NCI-H1105 treated with DMSO at 0.1 percent for 48 hours (cell line): ENCODE measurements around the gene TRPM4.
A peak's percentile ranks its signal among the peaks of the same experiment; 100 is the strongest.
"Not testable (repeated sequence)": the region's sequence is repeated elsewhere in the genome, so short reads cannot be mapped to it uniquely, and the experiment has no call there.

Experiments
- DNase-seq: peaks from one replicate; lab custom pipeline; 2025; lab: John Stamatoyannopoulos, UW

Gene TRPM4

DNA sequence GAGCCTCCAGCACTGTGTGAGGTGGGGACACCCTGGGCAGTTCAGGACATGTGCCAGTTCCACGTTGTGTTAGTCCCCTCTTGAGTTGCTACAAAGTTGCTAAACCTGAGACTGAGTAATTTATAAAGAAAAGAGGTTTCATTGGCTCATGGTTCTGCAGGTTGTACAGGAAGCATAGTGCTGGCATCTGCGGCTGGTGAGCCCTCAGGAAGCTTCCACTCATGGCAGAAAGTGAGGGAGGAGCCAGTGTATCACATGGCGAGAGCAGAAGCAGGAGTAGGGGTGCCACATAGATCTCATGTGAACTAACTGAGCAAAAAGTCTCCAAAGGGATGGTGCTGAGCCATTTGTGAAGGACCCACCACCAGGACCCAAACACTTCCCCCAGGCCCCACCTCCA lies 33.2 kb downstream of the TRPM4 start:
- DNase-seq: no peak

DNA sequence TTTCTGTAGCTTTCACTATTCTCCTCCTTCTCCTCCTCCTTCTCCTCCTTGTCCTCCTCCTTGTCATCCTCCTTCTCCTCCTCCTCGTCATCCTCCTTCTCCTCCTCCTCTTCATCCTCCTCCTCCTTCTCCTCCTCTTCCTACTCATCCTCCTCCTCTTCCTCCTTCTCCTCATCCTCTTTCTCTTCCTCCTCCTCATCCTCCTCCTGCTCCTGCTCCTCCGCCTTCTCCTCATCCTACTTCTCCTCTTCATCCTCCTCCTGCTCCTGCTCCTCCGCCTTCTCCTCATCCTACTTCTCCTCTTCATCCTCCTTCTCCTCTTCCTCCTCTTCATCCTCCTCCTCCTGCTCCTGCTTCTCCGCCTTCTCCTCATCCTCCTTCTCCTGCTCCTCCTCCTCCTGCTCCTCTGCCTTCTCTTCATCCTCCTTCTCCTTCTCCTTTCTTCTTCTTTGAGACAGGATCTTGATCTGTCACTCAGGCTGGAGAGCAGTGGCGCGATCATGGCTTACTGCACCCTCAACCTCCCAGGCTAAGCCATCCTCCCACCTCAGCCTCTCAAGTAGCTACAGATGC lies 36.3 kb downstream of the TRPM4 start:
- DNase-seq: no peak

DNA sequence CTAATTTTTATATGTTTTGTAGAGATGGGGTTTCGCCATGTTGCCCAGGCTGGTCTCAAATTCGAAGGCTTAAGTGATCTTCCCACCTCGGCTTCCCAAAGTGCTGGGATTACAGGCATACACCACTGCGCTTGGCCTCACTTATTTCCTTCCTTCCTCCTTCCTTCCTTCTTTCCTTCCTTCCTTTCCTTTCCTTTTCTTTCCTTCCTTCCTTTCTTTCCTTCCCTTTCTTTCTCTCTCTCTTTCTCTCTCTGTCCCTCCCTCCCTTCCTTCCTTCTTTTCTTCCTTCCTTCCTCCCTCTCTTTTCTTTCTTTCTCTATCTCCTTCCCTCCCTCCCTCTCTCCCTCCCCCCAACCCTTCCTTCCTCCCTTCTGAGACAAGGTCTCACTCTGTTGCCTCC lies 36.8 kb downstream of the TRPM4 start:
- no peak for DNase-seq

DNA sequence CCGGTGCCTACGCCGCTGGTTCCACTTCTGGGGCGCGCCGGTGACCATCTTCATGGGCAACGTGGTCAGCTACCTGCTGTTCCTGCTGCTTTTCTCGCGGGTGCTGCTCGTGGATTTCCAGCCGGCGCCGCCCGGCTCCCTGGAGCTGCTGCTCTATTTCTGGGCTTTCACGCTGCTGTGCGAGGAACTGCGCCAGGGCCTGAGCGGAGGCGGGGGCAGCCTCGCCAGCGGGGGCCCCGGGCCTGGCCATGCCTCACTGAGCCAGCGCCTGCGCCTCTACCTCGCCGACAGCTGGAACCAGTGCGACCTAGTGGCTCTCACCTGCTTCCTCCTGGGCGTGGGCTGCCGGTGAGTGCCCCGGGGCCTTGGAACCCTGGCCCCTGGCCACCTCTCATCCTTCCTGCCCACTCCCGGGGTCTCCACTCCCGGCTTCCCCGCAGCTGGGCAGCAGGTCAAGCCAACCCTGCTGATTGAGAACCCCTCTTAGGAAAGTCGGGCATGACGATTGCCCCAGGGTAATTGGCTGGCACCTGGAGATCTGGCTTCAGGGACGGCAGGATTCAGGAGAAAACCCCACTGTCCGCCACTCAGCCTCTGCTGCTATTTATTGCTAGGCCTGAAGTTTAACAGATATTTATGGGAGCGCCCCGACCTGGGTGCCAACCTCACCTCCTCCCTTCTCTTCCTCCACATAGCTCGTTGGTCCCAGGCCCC lies 39.1 kb downstream of the TRPM4 start:
- peak; percentile 72 for DNase-seq

DNA sequence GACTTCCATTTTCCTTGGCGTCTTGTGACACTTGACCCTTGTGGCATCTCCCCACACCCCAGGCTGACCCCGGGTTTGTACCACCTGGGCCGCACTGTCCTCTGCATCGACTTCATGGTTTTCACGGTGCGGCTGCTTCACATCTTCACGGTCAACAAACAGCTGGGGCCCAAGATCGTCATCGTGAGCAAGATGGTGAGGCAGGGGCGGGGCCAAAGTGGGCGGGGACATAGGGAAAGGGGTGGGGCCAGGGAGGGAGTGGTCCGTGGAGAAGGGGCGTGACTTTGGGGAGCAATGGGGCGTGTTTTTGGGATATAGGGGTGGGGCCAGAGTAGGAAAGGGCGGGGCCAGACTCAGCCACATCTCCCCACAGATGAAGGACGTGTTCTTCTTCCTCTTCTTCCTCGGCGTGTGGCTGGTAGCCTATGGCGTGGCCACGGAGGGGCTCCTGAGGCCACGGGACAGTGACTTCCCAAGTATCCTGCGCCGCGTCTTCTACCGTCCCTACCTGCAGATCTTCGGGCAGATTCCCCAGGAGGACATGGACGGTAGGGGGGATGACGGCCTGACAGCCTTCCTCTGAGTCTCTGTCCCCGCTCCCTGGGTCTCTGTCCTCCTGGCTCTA lies 42.8 kb downstream of the TRPM4 start:
- DNase-seq: no peak

DNA sequence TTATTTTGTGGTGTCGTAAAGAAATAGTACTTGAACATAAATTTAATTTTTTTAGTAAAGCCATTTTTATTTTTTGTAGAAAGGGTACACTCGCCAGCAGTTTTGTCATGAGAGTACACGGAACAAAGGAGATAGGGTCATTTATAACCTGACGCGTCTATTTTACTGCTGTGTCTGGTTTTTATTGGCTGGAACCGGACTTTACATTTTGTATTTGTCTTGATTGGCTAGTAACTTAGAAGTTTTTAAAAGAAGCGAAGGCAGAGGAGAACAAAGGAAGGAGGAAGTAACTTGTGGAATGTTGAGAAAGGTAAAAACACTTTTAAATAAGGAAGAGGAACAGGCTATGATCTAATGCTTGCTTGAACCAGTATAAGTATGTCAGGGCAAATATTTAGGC lies 43.5 kb downstream of the TRPM4 start:
- no peak for DNase-seq

DNA sequence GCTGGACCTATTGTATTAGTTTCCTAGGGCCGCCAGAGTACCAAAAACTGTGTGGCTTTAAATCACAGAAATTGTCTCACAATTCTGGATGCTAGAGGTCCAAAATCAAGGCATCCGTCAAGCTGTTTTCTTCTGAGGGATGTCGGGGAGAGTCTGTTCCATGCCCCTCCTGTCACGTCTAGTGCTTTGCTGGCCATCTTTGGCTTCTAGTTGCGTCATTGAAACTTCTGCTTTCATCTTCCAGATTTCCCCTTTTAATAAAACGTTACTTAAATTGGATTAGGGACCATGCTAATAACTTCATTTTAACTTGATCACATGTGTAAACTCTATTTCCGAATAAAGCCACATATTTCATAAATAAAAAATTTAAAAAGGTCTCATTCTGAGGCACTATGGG lies 47.5 kb downstream of the TRPM4 start:
- no peak for DNase-seq

DNA sequence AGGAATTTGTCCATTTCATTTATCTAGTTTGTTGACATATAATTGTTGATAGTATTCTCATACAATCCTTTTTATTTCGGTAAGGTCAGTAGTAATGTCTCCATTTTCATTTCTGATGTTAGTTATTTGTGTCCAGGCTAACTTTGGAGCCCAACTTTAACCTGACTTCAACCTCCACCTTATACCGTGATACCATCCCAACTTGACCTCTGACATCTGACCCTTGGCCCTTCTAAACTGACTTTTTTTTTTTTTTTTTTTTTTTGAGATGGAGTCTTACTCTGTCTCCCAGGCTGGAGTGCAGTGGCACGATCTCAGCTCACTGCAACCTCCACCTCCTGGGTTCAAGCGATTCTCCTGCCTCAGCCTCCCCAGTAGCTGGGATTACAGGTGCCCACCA lies 51.9 kb downstream of the TRPM4 start:
- not testable (repeated sequence) for DNase-seq

DNA sequence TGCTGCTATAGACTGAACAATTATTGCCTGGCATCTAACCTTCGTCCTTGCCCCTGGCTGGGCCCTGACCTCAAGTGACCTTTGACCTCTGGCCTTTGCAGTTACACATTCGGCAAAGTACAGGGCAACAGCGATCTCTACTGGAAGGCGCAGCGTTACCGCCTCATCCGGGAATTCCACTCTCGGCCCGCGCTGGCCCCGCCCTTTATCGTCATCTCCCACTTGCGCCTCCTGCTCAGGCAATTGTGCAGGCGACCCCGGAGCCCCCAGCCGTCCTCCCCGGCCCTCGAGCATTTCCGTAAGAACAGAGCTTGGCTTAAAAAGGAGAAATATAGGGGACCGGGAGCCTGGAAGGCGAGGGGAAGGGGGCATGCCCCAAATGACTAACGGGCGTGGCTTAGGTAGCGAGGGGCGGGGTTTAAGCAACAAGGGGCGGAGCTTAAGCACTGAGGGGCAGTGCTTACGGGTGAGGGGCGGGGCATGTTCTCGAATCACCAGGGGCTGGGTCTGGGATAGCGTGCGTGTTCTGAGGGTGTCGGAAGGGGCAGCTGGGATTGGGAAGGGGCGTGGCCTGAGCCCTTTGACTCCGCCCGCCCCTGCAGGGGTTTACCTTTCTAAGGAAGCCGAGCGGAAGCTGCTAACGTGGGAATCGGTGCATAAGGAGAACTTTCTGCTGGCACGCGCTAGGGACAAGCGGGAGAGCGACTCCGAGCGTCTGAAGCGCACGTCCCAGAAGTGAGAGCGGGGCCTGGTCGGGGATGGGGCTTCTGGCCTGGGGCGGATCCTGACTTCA lies 52.7 kb downstream of the TRPM4 start:
- DNase-seq: no peak

DNA sequence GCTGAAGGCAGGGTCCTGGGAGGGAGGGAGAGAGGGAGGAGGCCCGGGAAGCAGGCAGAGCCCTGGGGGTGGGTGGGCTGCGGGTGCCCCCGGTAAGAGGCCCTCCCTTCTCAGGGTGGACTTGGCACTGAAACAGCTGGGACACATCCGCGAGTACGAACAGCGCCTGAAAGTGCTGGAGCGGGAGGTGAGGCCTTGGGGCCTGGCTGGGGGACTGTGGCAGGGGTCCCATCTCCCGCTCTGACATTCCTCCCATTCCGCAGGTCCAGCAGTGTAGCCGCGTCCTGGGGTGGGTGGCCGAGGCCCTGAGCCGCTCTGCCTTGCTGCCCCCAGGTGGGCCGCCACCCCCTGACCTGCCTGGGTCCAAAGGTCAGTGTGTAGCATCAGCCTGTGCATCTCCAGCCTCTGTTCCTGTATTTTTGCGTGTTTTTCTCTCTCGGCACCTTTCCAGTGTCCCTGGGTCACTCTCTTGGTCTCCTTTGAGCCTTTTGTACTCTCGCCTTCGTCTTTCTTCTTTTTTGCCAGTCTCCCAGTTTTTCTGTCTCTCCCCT lies 53.4 kb downstream of the TRPM4 start:
- DNase-seq: no peak

DNA sequence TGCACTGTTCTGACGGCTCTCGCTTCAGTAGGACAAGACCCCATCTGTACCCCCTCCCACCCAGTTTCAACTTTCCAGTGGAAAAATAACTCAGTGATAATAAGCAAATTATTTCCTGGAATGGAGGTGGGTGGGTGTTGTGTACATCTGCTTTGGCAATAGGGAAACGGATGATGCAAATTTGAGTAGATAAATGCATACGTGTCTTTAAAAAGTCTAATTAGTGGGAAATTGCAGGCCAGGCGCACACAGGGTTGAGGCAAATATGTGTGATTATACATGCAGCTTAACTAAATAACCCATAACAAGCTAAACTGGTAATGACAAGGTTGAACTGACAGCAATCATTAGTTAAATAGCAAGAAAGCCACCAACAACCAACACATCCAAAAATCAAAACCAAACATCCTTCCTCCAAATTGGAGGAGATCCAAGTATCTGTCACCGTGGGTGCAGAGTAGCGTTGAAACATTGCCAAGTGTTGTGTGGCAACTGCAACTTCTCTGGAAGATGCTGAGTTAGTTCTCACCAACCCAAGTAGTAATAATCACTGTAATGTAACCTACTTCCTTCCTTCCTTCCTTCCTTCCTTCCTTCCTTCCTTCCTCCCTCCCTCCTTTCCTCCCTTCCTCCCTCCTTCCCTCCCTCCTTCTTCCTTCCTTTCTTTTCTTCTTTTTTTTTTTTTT lies 54.6 kb downstream of the TRPM4 start:
- peak; percentile 83 for DNase-seq

DNA sequence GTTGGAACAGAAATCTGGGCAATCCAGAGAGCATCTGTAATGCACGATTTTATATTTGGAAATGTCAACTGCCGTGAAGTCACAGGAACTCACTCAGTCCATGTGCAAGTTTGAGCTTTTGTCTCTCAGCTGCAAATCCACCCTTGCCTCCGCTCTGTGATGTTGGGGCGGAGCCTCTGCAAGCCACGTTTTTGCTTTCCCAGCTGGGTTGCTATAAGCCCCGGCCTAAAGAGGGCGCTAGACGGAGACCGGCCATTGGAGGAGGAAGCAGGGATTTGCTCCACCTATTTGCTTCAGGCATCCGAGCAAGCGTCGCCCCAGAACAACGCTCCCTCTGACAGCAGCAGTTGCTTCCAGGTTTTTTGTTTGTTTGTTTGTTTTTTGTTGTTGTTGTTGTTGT lies 56.2 kb downstream of the TRPM4 start:
- no peak for DNase-seq

DNA sequence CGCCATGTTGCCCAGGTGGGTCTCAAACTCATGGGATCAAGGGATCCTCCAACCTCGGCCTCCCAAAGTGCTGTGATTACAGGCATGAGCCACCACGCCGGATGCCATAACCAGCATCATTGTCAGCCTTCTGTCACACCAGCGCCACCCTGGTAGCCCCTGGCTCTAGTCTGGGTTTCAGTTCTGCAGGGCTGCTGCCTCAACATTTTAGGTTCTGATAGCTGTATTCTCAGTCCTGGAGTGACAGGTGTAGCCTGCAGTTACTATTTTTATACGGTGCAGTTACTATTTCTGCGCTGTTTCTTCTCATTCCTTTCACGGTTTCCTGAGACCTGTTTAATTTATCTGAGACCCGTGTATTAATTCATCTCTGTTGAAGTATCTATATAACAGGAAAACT lies 57.1 kb downstream of the TRPM4 start:
- no peak for DNase-seq

DNA sequence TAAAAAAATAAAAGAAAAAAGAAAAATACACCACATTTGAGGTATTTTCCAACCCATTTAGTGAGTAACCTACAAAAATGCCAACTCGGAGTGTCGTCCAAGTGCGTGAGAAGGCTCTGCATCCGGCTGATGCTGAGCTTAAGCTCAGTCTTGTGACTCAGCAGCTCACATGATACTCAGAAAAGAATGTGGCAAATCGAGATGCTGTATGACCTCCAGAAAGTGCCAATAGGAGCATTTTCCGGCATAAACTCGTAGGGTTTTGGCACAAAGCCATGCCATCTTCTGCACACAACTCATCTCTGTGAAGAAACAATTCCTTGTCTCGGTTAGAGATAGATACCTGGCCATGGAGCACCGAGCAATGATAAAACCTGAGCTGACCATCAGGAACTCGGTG lies 58.5 kb downstream of the TRPM4 start:
- no peak for DNase-seq

DNA sequence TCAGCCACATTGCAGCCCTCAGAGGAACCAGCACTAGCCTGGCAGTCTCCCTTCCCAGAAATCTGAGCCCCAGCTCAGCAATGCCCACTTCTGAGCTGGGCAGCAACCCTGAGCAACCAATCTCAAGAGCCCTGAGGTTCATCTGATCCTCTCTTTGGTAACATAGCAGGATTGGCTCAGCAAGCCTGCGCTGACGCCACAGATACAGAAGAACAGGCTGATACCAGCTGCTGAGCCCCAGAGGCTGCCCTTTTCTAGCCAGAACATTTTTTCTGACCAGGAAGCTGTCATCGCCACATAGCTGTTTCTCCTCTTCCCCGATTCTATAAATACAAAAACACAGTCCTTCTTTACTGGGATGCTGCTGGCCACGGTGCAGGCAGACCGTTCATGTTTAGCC lies 59.8 kb downstream of the TRPM4 start:
- no peak for DNase-seq

DNA sequence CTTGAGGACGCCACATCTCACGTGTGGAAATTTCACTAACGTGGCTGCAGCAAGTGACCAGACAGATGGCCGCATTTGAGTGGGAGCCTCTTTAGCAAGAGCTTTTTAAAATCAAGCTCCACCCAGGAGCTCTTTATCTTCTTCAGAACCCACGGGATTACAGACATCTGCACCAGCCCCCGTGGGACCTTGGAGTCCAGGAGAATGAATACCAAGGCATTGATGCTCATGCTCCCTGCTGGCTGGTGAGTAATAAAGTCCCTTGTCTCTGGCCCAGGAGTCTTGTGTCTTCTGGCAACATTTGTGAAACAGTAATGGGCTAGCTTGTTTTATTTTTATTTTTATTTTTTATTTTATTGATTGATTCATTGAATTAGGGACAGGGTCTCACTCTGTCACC lies 64.4 kb downstream of the TRPM4 start:
- no peak for DNase-seq

DNA sequence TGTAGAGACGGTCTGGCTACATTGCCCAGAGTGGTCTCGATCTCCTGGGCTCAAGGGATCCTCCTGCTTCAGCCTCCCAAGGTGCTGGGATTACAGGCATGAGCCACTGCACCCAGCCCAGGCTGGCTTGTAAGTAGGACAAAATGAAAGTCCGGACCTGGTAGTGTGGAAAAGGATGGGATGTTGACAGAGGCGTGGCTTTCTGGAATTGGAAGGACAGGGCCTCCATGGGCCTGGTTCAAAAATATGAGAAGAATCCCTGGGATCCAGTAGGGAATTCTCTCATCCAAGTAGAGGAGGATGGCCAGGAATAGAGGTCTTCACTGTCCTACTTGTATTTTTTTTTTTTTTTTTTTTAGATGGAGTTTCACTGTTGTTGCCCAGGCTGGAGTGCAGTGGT lies 64.9 kb downstream of the TRPM4 start:
- no peak for DNase-seq

DNA sequence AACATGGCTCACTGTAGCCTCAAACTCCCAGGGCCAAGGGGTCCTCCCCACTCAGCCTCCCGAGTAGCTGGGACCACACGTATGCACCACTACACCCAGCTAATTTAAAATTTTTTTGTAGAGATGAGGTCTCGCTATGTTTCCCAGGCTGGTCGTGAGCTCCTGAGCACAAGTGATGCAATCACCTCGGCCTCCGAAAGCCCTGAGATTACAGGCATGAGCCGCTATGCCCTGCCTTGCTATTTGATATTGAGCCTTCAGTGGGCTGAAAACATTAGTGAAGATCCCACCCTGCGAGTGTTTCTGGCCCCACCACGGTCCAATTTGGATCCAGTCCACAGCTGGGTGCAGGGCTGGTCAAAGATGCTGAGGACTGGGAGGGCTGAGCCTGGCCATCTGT lies 65.9 kb downstream of the TRPM4 start:
- DNase-seq: no peak

DNA sequence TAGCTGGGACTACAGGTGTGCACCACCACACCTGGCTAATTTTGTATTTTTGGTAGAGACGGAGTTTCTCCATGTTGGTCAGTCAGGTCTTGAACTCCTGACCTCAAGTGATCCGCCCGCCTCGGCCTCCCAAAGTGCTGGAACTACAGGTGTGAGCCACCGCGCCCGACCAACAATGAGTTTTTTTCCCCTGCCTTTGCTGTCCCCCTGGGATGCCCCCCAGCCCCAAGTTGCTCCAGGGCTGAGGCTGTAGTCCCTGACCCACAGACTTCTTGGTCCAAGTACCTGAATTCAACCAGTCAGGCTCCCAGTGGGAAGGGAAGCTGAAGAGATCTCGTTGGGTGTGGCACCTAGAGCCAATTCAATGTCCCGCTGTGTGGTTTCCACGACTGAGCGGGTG lies 66.8 kb downstream of the TRPM4 start:
- not testable (repeated sequence) for DNase-seq

DNA sequence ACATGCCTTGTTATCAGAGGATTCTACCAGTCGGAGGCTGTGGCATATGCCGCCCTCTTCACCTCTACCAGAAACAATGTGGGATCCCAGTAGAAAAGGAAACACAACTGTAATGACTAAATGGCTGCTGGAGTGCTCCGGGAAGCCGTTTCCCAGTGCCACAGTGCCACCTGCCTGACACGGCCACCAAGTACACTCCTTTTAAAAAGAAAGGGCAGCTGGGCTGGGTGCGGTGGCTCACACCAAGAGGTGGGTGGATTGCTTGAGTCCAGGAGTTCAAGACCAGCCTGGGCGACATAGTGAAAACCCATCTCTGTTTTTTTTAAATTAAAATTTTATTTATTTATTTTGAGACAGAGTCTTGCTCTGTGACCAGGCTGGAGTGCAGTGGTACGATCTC lies 67.3 kb downstream of the TRPM4 start:
- DNase-seq: peak; percentile 35

DNA sequence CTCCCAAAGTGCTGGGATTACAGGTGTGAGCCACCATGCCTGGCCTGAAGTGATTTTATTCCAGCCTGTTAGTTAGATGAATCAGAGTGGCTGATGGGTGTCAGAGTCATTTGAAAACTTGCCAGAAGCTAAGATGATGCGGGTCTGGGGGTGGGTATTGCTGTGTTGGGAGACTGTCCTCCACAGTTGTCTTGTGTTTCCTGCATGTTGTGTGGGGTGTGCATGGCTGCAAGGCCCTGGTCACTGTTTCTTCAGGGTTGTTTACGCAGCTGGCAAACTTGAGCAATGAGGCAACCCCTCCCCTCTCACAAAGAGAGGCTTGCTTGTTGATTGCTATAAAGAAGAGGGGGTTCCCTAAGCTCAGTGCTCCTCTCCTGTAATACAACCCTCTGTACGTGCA lies 71.8 kb downstream of the TRPM4 start:
- DNase-seq: no peak

DNA sequence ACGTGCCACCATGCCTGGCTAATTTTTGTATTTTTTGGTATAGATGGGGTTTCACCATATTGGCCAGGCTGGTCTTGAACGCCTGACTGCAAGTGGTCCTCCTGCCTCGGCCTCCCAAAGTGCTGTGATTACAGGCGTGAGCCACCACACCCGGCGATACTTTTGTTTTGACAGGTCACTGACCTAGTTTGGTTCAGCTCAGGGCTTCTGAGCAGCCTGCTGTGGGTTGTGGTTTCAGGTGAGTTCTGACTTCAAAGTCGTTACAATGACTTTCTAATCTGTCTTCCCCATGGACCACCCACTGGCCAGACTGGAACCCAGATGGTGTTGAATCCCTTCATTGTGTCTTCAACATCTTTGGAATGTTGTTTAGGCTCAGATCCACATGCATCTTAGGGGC lies 73.8 kb downstream of the TRPM4 start:
- DNase-seq: no peak
